ENCODE measurements around the gene PFKFB4.

DNA sequence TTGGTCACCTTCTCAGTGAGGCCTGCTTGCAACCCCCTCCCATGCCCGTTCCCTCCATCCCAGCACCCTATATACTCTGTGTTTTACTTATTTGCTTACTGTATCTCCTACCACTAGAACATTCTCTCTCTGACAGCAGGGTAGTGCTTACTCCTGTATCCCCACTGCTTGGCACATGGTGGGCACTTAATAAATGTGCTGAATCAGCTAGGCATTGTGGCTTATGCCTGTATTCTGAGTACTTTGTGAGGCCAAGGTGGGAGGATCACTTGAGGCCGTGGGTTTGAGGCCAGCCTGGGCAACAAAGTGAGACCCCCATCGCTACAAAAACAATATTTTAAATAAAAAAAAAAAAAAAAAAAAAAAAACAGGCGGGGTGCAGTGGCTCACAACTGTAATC is 45.1 kb downstream of the PFKFB4 start:
- TF ChIP-seq POLR2A (IDR thresholded peaks at IDR 0.05; ENCODE audit: borderline replicate concordance, extremely low read depth, insufficient read depth, insufficient read length), result no peak
- TF ChIP-seq, protein P1, sequence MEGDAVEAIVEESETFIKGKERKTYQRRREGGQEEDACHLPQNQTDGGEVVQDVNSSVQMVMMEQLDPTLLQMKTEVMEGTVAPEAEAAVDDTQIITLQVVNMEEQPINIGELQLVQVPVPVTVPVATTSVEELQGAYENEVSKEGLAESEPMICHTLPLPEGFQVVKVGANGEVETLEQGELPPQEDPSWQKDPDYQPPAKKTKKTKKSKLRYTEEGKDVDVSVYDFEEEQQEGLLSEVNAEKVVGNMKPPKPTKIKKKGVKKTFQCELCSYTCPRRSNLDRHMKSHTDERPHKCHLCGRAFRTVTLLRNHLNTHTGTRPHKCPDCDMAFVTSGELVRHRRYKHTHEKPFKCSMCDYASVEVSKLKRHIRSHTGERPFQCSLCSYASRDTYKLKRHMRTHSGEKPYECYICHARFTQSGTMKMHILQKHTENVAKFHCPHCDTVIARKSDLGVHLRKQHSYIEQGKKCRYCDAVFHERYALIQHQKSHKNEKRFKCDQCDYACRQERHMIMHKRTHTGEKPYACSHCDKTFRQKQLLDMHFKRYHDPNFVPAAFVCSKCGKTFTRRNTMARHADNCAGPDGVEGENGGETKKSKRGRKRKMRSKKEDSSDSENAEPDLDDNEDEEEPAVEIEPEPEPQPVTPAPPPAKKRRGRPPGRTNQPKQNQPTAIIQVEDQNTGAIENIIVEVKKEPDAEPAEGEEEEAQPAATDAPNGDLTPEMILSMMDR (IDR thresholded peaks at IDR 0.05 in 2 of 3, conservative IDR thresholded peaks at IDR 0.05 in 1 of 3; ENCODE audit: borderline replicate concordance in 1 of 3, insufficient read depth in 1 of 3, low read depth in 2 of 3, low read length in 2 of 3), result no peak
- no peak for TF ChIP-seq EZH2 (IDR thresholded peaks at IDR 0.05)
- no peak for TF ChIP-seq RAD21 (IDR thresholded peaks at IDR 0.05; ENCODE audit: low read depth)
- no peak for TF ChIP-seq SRF (IDR thresholded peaks at IDR 0.05; ENCODE audit: low read depth)
- no peak for TF ChIP-seq SIN3A (IDR thresholded peaks at IDR 0.05; ENCODE audit: low read depth)
- no peak for TF ChIP-seq ELF1 (IDR thresholded peaks at IDR 0.05; ENCODE audit: borderline replicate concordance, low read depth)
- TF ChIP-seq MAX (IDR thresholded peaks at IDR 0.05), result no peak
- TF ChIP-seq YY1 (IDR thresholded peaks at IDR 0.05; ENCODE audit: extremely low read depth, insufficient replicate concordance, low read depth, low read length), result no peak
- TF ChIP-seq ATF3 (IDR thresholded peaks at IDR 0.05), result no peak
- TF ChIP-seq ZFX (IDR thresholded peaks at IDR 0.05), result no peak
- TF ChIP-seq EZH2phosphoT487 (IDR thresholded peaks at IDR 0.05; ENCODE audit: borderline replicate concordance), result no peak
- no peak for TF ChIP-seq ZNF274 (IDR thresholded peaks at IDR 0.05; ENCODE audit: low read depth, low read length)
